ENCODE data around the gene TRIB2. TPM values are rescaled to one million over a fixed set of nuclear protein-coding genes. Genes with fewer than 3 reads are reported as not detected.
"Not testable (repeated sequence)": the region's sequence is repeated elsewhere in the genome, so short reads cannot be mapped to it uniquely, and the experiment has no call there.

TRIB2 gene
- total RNA-seq, 4 donors from 2014 or later = 23.8 to 83.6 (median 40.1) TPM

DNA sequence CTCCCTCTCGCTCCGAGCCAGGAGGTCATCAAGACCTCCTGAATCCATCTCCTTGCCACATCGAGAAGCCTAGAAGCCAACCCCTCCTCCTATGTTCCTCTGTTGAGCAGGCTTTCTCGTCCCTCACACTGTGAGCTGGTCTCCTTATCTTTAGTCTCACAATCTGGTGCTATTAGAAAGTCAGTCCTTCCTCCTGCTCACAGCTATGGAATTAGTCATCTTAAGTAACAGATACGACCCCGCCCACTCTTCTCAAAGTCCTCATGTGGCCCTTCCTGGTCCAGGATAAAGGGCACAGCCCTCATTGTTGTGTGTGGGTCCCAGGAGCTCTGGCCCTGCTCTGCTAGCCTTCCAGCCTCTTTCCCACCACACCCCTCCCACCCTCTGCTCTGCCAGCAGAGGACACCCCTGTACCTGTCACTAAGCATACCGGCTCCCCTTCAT is 41.4 kb upstream of the TRIB2 start:
- intact Hi-C loops (cut with DNase I; ENCODE audit: low total_unique reads) = no loop called here
- Histone ChIP-seq H3K27ac (no peak overlapping the region), H3K4me1 (no peaks in the 10 kb centered on the region), H3K36me3 (no peaks in the 10 kb centered on the region), H3K4me3 (no peak overlapping the region), H3K27me3 (no peaks in the 10 kb centered on the region), H3K9me3 (no peaks in the 10 kb centered on the region)
- TF ChIP-seq POLR2A (IDR thresholded peaks at IDR 0.05) = no peak
- TF ChIP-seq, protein P1, sequence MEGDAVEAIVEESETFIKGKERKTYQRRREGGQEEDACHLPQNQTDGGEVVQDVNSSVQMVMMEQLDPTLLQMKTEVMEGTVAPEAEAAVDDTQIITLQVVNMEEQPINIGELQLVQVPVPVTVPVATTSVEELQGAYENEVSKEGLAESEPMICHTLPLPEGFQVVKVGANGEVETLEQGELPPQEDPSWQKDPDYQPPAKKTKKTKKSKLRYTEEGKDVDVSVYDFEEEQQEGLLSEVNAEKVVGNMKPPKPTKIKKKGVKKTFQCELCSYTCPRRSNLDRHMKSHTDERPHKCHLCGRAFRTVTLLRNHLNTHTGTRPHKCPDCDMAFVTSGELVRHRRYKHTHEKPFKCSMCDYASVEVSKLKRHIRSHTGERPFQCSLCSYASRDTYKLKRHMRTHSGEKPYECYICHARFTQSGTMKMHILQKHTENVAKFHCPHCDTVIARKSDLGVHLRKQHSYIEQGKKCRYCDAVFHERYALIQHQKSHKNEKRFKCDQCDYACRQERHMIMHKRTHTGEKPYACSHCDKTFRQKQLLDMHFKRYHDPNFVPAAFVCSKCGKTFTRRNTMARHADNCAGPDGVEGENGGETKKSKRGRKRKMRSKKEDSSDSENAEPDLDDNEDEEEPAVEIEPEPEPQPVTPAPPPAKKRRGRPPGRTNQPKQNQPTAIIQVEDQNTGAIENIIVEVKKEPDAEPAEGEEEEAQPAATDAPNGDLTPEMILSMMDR (IDR thresholded peaks at IDR 0.05) = no peak
- DNase-seq = no peak

DNA sequence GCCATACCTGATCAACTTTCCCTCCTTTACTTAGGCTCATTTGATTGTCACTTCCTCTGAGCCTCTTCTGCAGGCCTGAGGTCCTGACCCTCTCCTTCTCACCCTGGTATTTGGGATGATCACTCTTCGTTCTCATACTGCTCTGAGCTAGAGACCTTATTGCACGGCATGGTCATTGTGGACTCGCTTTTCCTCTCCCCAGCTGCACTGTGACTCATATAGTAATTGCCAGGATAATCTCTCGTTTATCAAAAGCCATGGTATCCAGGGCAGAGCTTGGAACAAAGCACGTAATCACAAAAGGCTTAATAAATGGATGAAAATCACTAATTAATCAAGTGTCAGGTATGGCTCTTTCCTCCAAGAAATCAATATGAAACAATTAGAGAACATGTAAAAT is 40.9 kb upstream of the TRIB2 start:
- no peak overlapping the region for H3K27ac ChIP-seq
- intact Hi-C loops (cut with DNase I; ENCODE audit: low total_unique reads) = no loop called here

GRCh38 chr2:12676771-12677170 is 40.0 kb upstream of the TRIB2 start:
- intact Hi-C loops (cut with DNase I; ENCODE audit: low total_unique reads) = no loop called here

More for the DNA sequence above, 40.9 kb upstream of the TRIB2 start:
- TF ChIP-seq POLR2A (IDR thresholded peaks at IDR 0.05) = no peak
- TF ChIP-seq, protein P1 (IDR thresholded peaks at IDR 0.05) = no peak
- Histone ChIP-seq H3K4me3 (no peak overlapping the region), H3K9me3 (no peaks in the 10 kb centered on the region), H3K27me3 (no peaks in the 10 kb centered on the region), H3K36me3 (no peaks in the 10 kb centered on the region), H3K4me1 (no peaks in the 10 kb centered on the region)
- DNase-seq = no peak

DNA sequence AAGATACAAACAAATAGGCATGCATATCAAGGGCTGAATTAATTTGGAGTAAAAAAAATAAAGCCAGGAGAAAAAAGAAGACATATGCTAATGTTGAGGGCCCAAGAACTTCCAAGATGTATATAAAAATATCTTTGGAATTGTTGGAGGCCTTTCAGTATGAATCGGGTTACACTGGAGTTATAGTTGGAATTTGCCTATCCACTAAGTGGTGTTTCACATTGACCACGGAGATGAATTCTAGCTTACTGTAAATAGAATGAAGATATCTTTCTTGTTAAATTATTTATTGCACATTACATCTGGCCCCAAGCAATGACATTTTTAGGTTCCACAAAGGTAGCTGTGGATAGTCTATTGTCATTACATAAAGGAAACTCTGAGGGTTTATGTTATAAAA is 38.5 kb upstream of the TRIB2 start:
- DNase-seq = no peak
- Histone ChIP-seq H3K27me3 (no peaks in the 10 kb centered on the region), H3K27ac (no peak overlapping the region), H3K4me1 (no peaks in the 10 kb centered on the region), H3K4me3 (no peak overlapping the region), H3K36me3 (no peaks in the 10 kb centered on the region), H3K9me3 (no peaks in the 10 kb centered on the region)
- intact Hi-C loops (cut with DNase I; ENCODE audit: low total_unique reads) = no loop called here
- TF ChIP-seq, protein P1 (IDR thresholded peaks at IDR 0.05) = no peak
- no peak for TF ChIP-seq POLR2A (IDR thresholded peaks at IDR 0.05)

More at GRCh38 chr2:12676771-12677170, 40.0 kb upstream of the TRIB2 start:
- TF ChIP-seq POLR2A (IDR thresholded peaks at IDR 0.05) = no peak
- TF ChIP-seq, protein P1 (IDR thresholded peaks at IDR 0.05) = no peak
- Histone ChIP-seq H3K4me1 (no peaks in the 10 kb centered on the region), H3K27me3 (no peaks in the 10 kb centered on the region), H3K4me3 (no peak overlapping the region), H3K27ac (no peak overlapping the region), H3K36me3 (no peaks in the 10 kb centered on the region), H3K9me3 (no peaks in the 10 kb centered on the region)
- no peak for DNase-seq

DNA sequence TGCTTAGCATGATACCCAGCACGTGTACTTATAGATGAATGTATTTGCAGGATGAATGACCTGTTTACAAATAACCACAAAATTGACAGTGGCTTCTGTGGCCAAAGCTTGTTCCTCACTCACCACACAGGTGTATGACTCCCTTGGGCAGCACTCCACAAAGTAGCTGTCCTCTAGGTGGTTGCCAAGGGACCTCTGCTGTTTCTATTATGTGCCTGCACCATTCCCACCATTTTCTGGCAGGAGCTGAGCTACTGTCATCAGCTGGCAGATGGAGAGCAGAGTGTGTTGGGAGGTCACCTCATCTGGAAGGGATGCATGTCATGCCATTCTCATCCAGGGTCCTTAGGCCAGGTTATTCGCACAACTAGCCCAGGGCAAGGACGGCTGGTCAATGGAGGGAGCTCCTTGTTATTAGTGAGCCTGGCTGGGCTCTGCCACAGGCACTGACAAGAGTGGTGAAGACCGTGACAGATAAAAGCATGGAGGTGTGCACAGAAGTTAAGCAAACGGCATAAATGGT is 37.1 kb upstream of the TRIB2 start:
- no peak for DNase-seq
- Histone ChIP-seq H3K9me3 (no peaks in the 10 kb centered on the region), H3K27me3 (no peaks in the 10 kb centered on the region), H3K4me1 (no peaks in the 10 kb centered on the region), H3K27ac (no peak overlapping the region), H3K4me3 (no peak overlapping the region), H3K36me3 (no peaks in the 10 kb centered on the region)
- intact Hi-C loops (cut with DNase I; ENCODE audit: low total_unique reads) = no loop called here
- TF ChIP-seq POLR2A (IDR thresholded peaks at IDR 0.05) = no peak
- TF ChIP-seq, protein P1 (IDR thresholded peaks at IDR 0.05) = no peak

- H3K4me3 ChIP-seq; intact Hi-C loops (cut with DNase I; ENCODE audit: low total_unique reads); H3K27me3 ChIP-seq; H3K4me1 ChIP-seq; H3K9me3 ChIP-seq; DNase-seq; H3K27ac ChIP-seq; H3K36me3 ChIP-seq: not testable (repeated sequence)
These were observed 36.6 kb upstream of the TRIB2 start for GRCh38 chr2:12680115-12680514.

Data from uterus (tissue), 4 donors.